SKM-1 treated with dmso at 0.1 percent for 144 hours (cell line): ENCODE measurements around the gene EPHB3.

ENCODE experiments used
- DNase-seq: peaks from one replicate; lab custom pipeline; 2025; ENCODE audit not compliant: unreplicated experiment; lab: John Stamatoyannopoulos, UW

Gene EPHB3

DNA sequence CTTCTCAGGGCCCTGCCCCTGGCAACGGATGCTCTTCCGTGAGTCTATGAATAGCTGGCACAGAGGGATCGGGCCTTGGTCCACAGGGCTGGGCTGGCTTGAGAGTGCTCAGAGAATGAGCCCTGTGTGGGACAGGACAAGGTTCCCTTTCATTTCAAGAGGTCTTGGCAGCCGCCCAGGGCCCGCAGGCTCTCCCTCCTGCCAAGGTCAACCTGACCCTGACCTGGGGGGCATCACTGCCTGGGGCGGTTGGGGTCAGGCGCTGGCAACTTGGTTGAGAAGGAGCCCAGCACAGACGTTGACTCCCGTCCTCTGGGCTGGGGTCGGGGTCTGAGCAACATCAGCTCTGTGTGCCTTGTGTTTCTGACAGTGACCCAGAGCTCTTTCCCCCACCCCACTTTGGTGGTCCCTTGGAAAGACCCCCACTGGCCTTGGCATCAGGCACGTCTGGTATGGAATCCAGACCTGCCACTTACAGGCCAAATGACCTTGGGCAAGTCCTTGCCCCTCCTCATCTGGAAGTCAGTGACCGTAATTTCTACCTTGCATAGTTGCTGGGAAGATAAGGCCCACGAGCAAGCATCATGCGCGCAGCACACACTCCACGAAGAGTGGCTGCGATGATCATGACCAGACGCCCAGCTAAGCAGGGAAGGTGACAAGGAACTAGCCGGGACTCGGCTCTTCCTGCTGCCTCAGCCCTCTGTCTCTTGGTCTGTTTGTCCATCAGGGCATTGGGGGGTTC, 36.4 kb downstream of the EPHB3 start:
- DNase-seq = no peak

DNA sequence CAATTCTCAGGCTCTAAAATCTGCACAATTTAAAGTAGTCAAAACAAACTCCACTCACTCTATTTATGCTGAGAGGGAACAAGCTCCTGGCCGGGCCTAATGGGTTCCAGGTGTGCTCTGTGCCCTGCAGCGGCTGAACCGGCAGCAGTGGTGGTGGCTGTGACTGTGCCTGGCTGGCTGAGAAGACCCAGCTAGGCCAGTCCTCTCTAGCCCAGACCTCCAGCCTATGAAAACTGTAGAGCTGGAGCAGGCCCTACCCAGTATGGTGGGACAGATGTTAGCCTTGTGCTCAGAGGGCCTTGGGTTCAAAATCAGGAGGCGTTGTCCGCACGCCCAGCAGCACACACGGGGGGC, 37.0 kb downstream of the EPHB3 start:
- no peak for DNase-seq

DNA sequence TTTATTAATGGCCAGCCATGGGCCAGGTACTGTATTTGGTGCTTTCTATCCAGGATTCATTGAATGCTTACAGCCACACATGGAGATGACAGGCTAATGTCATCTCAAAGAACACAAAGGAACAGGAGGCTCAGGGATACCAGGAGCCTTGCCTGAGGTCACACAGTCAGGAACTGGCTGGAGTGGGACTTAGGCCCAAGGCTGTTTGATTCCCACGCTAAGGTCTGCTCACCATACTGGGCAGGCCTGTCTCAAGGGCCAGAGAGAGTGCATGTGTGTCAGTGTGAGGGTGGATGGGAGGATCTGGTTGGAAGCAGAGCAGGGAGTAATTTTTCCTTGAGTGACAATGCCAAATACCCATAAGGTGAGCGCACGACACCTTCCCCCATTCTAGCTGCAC, 37.6 kb downstream of the EPHB3 start:
- no peak for DNase-seq

DNA sequence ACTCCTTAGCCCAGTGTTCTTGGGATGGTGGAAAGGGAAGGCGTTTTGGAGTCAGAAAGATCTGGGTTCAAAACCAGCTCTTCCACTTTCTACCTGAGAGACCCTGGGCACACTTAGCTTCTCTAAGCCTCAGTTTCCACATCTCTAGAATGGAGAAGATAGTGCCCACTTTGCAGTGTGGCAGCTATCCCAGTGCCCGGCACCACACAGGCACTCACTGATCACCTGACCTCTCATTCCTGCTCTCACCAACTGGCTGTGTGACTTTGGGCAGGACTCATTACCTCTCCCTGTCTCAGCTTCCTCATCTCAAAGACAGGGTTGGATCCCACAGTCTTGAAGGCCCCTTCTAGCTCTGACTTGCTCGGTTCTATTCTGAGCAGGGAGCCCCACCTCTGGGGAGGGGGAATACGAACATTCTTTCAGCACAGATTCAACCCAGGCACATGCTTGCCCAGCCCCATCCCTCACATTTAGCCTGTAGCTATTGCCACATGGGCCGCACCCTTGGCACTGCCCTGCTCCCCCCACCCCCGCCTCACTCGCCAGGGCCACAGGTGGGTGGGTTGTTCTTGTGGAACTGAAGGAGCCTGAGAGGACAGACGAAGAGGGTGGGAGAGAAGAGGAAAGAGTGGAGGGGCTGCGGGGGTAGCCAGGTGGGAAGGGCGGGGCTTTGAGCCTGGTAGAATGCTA, 39.2 kb downstream of the EPHB3 start:
- no peak for DNase-seq

DNA sequence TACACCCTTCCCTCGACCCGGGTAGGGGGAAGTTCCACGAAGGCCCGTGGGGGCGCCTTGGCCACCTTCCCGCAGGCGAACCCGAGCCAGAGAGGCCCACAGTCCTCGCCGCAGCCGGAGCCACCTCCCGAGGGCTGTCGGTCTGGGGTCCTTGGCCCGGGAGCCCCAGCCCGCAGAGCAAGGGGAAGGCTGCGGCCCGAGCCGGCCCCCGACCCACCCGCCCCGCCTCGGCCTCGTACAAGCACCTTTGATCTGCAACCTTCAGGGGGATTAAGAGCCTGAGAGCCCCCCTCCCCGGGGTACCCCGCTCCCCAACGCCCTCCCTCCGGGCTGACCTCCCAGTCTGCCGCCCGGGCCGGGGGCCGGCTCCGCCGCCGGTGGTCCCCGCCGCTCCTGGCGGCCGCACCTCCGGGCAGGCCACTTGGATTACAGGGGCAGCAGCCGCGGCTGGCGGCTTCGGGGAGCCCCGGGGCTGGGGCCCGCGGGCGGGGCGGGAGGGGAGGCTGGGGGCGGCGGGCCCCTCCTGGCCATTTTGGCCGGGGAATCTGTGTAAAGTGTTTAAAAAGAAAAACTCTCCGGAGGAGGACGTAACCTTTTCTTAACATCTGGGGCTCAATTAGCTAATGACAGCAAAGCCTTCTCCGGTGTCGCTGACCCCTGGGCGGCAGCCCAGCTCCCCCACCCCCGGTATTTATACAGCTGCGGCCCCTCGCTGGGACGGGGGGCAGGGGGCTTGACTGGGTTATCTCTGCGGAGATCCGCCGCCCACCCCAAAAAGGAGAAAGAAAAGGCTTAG, 40.2 kb downstream of the EPHB3 start:
- no peak for DNase-seq

DNA sequence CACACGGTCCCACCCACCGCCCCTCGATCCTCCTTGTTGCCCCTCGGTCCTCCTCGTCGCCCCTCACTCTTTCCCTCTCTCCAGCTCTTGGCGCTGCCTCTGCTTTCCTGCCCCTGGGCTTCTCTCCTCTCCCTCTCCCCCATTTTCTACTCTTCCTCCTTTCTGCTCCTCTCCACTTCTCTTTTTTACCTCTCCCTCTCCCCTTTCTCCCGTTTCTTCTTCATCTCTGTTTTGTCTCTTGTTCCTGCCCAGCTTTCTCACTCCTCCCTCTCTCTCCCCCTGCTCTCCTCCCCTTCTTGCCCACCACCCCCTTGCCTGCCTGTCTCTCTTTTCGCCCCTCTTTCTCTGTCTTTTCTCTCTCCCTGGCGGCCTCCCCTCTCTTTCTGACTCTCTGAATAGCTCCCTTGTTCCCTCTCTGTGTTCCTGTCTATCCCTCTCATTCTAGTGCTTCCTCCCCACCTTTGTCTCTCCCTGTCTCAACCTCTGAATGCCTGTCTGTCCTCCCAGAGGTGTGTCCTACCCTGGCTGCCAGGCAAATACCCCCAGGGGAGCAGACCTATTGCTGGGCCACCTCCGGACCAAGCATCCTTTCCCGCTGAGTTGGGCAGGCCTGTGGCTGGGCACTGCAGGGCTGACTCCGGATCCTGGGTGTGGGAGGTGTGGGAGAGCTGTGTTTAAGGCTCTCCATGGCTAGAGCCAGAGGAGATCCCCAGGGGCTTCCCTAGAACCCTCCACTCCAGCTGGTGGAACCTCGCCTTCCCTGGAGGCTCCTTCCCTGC, 41.0 kb downstream of the EPHB3 start:
- no peak for DNase-seq

DNA sequence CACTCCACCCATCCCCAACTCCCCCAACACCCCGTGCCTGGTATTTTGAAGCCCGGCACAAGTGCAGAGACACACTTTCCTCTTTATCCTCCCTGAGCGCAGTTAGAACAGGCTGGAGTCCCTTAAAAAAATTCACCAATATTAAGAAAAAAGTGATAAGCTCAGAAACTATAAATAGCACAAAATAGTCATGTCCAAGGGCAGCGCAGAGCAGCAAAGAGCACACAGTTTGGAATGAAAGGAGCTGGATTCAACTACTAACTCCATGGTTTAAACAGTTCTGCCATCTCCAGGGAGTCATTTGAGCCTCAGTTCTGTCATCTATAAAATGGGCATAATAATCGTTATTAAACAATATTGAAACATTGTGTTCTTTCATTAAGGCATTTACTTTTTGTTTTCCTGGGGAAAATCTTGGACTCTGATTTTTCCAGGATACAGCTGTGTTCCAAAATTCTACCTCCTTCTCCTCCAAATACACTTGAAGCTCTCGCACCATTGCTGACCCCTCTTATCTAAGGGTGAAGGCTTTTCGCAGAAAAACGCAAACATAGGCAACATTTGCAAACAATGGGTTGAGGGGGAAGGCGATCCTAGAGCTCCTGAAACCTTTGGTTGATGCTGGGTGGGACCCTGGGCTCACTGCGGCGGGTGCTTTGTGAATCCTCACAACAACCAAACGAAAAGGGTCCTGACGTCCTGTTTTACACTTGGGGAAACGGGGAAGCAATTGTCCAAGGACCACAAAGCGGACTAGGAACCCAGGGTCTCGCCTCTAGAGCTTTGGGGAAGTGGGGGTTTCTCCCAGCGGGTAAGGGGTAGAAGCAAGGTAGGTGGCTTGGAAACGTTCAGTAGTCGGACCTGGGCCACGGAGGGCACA, 41.8 kb downstream of the EPHB3 start:
- DNase-seq = no peak

DNA sequence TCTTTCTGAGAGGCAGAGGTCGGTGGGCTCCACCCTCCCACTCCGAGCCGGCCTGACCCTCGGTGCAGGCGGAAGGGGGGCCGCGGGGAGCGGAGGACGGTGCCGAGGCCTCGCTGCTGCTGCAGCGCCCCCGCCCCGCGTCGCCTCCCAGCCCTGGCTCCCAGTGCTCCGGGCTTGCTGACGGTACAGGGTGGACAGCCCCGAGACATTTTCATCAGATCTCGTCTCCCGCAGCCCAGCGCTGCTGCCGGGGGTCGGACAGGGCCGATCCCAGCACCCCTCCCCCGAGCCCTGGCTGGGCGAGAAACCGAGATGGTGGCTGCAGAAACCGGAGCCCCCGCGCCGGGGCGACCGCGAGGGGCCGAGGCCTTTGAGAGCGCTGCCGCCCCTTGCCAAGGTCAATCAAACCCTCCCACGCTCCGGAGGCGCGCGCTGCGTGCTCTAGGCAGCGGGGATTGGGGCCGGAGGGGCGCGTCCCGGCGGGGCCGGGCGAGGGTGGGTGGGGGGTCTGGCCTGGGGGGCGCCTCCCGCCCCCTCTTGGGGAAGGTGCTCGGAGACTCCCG, 42.5 kb downstream of the EPHB3 start:
- no peak for DNase-seq

DNA sequence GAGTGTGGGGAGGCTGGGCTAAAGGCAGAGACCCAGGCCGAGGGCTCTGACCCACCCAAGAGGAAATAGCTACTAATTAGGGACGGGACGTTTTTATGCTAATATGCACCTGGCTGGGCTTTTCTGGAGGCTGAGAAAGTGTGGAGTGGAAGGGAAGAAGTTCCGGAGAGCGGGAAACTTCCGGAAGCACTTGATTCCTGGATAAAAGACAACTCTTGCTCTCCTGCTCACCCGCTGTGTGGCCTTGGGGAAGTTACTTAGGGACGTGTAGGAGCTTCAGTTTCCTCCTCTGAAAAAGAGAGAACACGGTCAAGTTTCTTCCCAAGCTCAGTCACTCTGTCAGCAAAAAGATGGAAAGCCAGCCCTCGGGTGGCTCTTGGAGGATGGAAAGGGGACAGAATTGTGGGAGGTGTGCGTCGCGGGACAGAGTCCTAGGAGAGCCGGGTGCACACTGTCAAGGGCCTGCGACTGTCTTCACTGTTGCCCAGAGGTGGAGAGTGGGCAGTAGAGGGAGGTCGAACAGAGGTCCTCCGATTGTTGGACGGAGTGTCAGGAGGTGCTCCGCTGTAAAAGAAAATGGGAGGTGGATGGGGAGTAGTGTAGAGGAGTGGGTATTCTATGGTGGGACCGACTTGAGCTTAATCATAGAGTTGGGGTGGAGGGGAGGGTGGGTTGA, 43.2 kb downstream of the EPHB3 start:
- no peak for DNase-seq

DNA sequence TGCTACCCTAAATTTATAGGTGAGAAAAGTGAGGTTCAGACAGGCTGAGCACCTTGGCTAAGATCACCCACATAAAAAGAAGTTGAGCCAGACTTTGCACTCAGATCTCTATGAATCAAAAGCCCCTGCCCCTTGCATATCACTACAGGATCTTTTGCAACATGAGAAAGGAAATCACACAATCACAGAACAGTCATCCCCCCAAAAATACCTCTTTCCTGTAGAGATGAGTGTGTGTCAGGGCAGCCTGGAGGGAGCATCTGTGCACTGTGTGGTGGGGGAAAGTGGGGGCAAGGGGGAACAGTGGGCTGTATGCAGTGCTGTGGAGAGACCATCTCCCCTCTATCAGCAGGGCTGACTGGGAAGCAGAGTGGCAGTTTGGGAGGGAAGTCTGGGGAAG, 46.6 kb downstream of the EPHB3 start:
- DNase-seq = no peak

DNA sequence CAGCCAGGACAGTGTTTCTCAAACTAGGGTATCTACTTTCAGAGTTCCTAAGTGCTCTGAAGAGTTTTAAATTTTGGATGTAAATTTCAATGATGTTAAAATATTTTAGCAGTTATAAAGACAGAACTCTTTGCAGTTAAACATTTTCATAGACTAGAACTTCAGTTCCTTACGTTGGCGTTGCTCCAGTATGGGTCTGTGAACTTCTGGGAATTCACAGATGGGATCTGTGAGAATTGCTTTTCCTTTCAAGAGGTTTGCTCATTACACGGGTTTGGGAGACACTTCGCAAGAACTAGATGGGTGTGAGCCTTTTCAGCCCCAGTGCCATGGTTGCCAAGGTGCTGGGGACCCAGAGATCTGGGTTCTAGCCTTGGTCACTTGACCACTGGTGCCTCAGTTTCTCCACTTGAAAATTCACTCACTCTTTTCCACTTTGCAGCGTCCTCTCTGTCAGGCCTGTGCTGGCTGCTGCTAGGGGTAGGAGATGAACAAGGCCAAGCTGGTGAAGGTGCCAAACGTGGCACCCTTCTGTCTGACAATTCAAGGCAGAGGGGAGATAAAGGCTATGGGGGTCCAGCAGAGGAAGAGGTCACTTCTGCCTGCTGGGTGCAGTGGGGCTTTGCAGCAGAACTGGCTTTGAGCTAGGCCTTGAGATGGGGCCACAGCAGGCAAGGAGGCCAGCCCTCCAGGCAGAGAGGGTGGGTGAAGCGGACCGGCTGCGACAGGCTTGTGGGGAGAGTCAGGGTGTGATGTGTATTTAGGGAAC, 48.1 kb downstream of the EPHB3 start:
- DNase-seq = no peak

DNA sequence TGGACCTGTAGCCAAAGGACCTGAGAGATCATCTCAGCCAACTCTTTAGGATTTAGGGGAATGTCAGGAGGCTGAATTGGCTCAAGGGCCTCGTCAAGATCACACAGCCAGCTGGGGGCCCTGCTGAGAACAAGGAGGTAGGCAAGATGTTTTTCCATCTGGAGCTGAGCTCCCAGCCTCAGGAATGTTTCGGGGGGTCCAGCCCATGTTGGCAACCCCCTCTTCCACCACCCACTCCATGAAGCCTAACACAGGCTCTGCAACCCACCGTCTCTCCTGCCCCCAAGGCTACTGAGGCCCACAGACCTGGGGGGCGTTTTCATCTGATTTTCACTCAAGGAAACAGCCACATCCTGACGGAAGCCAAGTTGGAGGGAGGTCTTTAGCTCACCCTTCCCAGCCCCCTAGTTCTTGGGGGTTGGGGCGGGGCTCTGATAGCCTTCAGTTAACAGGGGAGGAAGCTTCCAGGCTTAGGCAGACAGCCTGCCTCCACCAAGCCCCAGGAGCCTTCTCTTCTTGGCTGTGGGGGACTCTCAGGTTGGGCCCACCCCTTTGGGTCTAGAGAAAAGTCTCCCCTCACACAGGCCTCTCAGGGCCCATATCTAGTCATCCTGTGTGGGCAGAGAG, 48.8 kb downstream of the EPHB3 start:
- no peak for DNase-seq

DNA sequence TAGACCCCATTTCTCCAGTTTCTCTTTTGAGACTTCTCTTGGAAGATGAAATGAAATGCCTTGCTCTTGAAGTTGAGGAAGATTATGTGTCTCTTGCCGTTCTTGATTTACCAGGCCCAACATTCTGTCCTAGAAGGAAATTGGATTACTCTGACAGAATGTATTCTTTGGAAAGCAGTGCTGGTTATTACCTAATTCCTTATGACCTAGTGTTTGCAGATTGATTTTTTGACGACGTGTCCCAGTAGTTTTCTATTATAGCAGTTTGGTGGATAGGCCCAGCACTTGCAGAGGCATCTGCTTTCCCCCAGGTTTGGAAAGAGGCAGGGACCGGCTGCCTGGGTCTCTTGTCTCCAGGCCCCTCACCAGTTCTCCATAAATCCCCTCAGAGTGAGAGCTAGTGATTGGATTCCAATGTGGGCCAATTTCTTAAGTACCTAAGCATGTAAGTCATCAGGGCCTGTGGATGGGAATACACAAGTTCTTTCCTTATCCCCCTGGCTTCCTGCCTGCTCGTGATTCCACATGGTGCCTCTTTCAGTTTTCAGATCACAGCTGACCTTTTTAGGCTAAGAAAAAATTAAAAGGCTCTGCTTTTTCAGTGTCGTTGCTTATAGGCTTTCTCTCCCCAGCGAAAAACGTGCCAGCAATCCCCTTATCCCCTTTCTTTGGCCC, 50.2 kb downstream of the EPHB3 start:
- no peak for DNase-seq

DNA sequence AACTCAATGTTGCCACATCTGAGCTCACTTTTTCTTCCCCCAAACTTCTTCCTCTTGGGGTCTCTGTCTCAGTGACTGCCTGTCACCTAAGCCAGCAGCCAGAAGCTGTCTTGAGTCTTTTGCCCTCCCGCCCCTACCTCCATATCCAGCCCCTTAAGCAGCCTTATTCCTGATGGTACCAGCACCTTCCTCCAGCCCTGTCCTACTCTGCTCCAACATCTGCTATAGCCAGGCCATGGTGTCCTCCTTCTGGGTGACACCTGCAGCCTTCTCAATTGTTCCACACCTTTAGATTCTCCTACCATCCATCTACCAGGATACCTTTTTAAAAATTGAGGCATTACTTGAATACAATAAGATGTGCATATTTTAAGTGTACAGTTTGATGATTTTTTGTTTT, 53.8 kb downstream of the EPHB3 start:
- DNase-seq = no peak

DNA sequence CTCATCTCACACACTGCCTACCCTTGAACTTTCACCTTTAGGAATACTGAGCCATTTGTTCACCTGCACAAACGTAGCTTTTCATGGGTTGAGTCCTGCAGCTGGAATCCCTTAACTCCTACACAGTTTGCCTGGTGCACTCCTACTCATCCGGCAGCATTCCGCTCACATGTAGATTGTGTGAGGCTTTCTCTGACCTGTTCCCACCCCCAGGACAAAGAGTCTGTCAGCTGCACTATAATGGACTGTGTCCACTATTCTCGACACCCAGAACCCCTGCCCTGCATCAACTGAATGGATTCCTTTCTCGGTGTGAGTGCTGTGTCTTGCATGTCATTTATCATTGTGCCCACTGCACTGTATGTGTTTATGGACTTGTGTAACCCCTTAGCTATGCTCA, 54.9 kb downstream of the EPHB3 start:
- no peak for DNase-seq

DNA sequence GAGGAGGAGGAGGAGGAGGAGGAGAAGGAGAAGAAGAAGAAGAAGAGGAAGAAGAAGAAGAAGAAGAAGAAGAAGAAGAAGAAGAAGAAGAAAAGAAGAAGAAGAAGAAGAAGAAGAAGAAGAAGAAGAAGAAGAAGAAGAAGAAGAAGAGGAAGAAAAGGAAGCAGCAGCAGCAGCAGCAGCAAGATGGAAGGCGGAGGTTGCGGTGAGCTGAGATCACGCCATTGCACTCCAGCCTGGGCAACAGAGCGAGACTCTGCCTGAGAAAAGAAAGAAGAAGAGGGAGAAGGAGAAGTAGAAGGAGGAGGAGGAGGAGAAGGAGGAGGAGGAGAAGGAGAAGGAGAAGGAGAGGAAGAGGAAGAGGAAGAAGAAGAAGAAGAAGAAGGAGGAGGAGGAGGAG, 55.7 kb downstream of the EPHB3 start:
- peak; percentile 79 for DNase-seq

DNA sequence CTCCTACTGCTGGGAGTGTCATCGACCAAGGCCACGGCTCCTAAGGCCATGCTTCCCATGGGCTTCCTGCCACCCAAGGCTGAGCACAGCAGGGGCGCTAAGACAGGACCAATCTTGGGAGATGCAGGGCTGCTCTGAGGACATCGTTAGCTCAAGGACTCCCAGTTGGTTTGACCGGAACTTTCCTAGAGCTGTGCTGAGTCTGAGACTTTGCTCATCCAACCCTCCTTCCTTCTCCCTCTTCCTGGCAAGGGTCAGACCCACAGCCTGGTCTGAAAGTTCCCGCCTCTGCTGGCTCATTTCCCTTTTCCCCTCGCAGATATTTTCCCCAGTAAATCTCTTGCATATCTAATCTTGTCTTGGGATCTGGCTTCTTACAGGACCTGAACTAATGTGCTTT, 57.2 kb downstream of the EPHB3 start:
- no peak for DNase-seq

DNA sequence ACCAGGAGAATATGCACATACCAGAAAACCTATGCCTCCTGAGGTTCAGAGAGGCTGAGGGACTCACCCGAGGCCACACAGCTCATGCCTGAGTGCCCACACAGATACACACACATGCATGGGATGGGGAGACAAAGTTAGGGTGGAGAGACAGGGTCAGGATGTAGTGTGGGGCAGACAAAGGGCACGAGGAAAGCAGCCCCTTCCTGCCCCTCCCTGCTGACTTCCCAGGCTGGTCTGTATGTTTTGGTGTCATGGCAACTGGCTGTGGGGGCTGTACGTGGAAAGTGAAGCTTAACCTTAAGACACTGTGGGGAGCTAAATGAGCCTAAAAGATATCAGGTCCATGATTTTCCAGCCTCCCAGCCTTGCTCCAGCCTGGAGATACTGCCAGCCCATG, 57.8 kb downstream of the EPHB3 start:
- DNase-seq = no peak
